GM13977 (cell line): Measurements from ENCODE around the gene TNS1.

ENCODE experiments used
- DNase-seq: peaks from one replicate; pipeline ENCODE4 v3.0.0; 2012; ENCODE audit warnings: low spot score
- CTCF ChIP-seq: IDR thresholded peaks from 2 replicates; pipeline ENCODE4 v1.5.1; 2012; ENCODE audit warnings: mild to moderate bottlenecking, control low read depth; ENCODE audit not compliant: insufficient read depth; ENCODE audit errors: extremely low read depth, missing control alignments
- in situ Hi-C: fragments of 300-500 bp; cut with MboI; formaldehyde crosslinking; loops from one replicate; pipeline ENCODE4 v1.12.0; 2022; ENCODE audit warnings: low sequenced_read_pairs, low pct_unique_long_range_greater_than_20kb, mixed read lengths, inconsistent platforms; ENCODE audit not compliant: unreplicated experiment

TNS1 gene

GRCh38 chr2:217954971-217955740 lies 47.6 kb downstream of the TNS1 start:
- in situ Hi-C loops: no loop called here
- no peak for DNase-seq
- TF ChIP-seq CTCF: no peak

GRCh38 chr2:217954469-217954868 lies 48.3 kb downstream of the TNS1 start:
- in situ Hi-C loops: no loop called here
- DNase-seq: no peak
- no peak for TF ChIP-seq CTCF

GRCh38 chr2:217954051-217954450 lies 48.7 kb downstream of the TNS1 start:
- no peak for TF ChIP-seq CTCF
- no peak for DNase-seq
- in situ Hi-C loops: no loop called here

- in situ Hi-C loops: no loop called here
- TF ChIP-seq CTCF: no peak
- DNase-seq: no peak
Observed at GRCh38 chr2:217953531-217953932, 49.3 kb downstream of the TNS1 start.

GRCh38 chr2:217953011-217953481 lies 49.7 kb downstream of the TNS1 start:
- no peak for TF ChIP-seq CTCF
- in situ Hi-C loops: no loop called here
- DNase-seq: no peak

- no peak for TF ChIP-seq CTCF
- in situ Hi-C loops: no loop called here
- DNase-seq: no peak
Observed at GRCh38 chr2:217952409-217952808, 50.4 kb downstream of the TNS1 start.
